Caki2 (cell line): Measurements from ENCODE around the gene ARHGAP15. TPM values are rescaled to one million over a fixed set of nuclear protein-coding genes. Genes with fewer than 3 reads are reported as not detected.

Source experiments
- DNase-seq: peaks from one replicate; pipeline ENCODE4 v3.0.0-alpha.2; 2015; ENCODE audit warnings: low read depth
- in situ Hi-C: cut with HindIII; loops from 2 replicates; pipeline ENCODE4 v1.10.0; 2016; ENCODE audit warnings: low sequenced_read_pairs, low pct_unique_long_range_greater_than_20kb, mixed read lengths
- total RNA-seq: library from RNA; depleted of rRNA; stranded (reverse); fragments of >200 nt; shearing (Covaris generic); gene quantifications from 2 replicates; pipeline ENCODE4 v1.2.3, GENCODE V29; 2014; ENCODE audit warnings: low replicate concordance

The ARHGAP15 gene
- total RNA-seq, 1 experiment from 2014 or later: not detected

DNA sequence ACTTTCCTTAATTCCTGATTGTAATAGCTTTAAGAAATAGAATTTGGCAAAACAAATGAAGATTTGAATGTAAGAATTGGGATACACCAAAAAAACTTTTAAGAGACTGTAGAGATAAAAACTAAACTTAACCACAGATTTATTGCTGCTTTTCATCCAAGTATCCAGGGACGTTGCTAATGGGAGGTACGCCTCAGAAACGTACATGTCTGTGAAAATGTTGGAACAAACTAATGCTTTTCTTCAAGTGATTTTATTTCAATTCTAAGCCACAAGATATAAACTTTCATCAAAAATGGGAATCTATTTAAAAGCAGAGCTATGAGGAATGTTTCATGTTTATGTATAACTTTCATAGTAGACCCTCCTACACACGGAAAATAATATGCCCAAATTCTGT is 66.3 kb downstream of the ARHGAP15 start:
- no peak for DNase-seq

DNA sequence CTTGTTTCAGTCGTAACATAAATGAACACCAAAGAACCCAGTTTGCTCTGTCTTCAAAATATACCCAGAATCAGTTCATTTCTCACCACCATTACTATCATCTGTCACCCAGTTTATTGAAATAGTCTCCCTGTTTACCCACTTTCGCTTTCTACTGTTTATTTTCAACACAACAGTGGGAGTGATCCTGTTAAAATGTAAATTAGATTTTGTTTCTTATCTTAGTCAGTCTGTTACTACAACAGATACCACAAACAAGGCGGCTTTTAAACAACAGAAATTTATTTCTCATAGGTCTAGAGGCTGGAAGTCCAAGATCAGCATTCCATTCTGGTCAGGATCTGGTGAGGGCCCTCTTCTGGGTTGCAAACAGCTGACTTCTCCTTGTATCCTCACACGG is 74.8 kb downstream of the ARHGAP15 start:
- in situ Hi-C loops: no loop called here
- DNase-seq: no peak

More for the DNA sequence above, 66.3 kb downstream of the ARHGAP15 start:
- in situ Hi-C loops: no loop called here

DNA sequence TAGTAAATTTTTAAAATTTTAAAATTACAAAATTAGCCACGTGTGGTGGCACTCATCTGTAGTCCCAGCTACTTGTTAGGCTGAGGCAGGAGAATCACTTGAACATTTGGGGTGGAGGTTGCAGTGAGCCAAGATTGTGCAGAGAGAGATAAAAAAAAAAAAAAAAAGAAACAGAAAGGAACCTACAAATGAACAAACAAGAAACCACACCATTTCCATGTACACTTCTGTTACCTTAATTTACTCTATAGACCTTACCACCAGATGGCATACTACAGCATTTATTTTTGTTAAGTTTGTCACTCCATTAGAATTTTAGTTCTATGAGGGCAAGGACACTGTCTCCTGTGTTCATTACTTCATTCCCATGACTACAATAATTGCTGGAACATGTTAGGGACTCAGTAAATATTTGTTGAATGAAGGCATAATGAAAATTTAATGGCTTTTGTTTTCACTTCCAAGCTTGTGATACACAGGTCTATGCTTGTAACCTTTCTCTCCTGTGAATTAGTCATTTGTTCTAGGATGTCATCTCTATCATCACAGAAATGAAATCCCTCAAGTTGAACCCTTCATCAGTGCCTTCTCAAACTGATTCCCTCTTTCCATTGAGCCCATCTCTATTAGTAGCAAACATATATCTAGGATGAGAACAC is 76.0 kb downstream of the ARHGAP15 start:
- no peak for DNase-seq
- in situ Hi-C loops: no loop called here

DNA sequence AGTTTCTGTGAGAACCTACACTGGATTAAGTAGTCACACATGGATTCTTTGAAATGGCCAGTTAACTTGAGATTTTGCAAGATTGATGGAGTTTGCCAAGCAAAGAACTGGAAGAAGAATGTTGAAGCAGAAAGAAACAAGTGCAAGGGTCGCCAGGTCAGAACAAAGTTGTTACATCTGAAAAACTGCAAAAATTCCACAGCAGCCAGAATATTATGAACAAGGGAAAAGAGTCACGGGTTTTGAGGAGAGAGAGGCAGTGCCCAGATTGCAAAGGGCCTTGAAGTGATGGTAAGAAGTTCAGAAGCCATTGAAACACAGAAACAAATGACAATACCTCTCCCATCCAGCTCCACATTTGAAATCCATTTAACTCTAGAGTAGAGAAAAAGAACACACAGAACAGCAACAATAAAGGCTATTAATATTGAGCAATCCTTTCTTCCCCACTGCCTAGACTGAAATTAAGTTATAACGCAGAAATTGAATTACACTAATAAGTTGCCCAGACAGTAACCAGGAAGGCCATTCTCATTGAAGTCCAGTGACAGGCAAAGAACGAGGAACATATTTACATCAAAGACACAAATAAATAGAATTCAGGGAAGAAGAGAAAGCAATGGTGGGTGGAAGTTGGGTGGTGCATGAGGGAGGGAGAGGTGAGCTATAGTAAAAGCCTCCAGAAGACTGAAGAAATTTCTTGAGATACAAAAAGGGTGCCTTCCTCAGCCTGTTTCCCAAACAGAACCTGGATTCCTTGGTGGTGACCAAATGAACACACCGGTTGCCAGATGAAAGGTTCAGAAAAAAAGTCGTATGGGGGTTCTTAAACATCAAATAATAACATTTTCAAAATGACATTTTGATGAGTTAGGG is 80.6 kb downstream of the ARHGAP15 start:
- DNase-seq: no peak
- in situ Hi-C loops: no loop called here

DNA sequence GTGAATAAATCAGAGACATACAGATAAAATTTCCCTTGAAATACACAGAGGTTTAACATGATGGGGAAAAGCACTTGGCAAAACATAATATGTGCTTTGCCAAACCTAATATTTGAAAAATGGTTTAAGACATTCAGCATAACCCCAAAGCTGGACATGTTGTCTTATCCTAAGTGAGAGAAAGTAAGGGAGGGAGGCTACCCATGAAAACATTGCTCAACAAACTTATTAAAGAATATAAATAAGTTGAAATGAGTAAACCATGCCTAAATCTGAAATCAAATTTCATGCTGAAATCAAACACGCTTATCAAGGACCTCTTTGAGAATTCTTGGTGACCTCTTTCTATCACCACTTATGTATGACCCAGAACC is 81.2 kb downstream of the ARHGAP15 start:
- in situ Hi-C loops: no loop called here

DNA sequence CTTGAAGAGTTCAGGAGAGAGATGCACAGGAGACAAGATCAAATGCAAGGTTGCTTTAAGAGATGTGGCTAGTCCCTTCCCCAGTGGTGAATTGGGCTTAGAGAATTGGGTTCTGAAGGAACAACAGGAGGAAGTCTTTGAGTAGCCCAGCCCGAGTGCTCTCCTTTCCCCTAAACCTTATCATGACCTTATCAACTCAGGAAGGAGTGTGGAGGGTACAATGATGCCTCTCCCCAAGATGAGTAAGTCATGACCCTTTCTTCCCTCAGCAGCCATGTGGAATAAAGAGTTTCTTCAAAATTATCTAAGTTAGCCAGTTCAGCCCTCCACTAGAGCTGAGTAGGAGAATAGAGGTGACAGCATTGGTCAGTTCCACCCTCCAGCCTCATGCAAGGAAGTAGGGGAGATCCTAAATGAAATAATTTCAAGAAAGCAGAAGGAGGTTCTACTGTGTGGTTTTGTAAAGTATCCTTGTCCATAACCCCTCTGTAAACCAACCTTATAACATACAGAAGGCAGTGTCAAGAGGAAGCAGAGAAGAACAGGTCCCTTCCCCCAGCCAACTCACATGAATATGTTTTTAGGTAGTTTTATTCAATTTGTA is 88.4 kb downstream of the ARHGAP15 start:
- DNase-seq: no peak
- in situ Hi-C loops: no loop called here

More for the DNA sequence above, 81.2 kb downstream of the ARHGAP15 start:
- DNase-seq: no peak

DNA sequence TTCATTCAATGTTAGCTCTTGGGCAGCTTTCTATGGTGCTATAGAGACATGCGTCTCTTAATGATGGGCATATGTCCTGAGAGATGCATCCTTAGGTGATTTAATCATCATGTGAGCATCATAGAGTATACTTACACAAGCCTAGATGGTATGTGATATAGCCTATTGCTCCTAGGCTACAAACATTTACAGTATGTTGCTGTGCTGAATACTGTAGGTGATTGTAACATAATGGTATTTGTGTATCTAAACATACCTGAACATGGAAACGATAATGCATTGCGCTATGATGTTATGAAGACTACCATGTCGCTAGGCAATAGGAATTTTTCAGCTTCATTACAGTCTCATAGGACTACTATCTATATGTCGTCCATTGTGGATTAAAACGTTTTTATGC is 89.4 kb downstream of the ARHGAP15 start:
- DNase-seq: no peak
- in situ Hi-C loops: no loop called here

DNA sequence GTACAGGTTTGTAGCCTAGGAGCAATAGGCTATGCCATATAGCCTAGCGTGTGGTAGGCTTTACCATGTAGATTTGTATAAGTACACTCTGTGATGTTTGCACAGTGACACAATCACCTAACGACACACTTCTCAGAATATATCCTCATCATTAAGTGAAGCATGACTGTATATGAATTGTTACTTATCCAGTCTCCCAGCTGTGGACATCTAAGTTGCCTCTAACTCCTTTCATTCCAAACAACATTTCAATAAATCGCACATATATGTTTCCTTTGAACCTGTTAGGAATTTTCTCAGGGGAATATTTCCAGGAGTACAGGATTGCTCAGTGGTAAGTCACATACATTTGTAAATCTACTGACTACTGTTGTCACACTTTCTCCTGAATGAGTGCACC is 90.0 kb downstream of the ARHGAP15 start:
- no peak for DNase-seq
- in situ Hi-C loops: no loop called here

DNA sequence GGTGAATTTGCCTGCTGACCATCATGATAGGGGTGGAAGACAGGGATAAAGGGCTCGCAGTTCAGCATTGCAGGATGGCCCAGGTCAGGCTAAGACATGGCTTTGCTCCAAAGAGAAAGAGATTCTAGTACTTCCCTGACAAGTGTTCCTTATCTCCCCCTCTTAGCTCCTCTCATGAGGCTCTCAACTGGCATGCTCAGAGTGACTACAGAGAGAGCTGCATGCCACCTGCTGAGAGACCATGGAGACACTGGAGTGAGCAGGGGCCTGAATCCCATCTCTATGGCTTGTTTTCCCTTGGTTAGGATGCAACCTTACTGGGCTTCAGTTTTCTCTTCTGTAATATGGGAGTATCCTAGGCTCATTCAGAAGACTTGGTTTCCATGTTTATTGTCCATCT is 94.3 kb downstream of the ARHGAP15 start:
- in situ Hi-C loops: no loop called here
- DNase-seq: no peak

DNA sequence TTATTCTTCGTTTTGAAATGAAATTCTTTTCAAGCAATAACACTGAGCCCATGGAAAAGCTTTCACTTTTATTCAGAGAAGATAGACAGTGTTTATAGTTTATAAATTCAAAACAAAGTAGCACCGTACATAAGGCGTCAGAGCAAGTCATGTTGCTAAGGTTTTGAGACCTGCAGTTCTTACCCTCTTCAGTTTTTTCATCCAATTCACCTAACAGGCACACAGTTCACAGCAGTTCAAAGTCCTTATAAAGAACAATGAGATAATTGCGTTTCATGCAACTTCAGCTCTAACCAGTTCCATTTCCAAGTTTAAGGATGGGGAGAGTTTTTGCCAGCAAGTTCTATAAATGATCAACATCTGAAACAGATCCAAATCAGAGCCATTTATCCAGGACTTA is 96.7 kb downstream of the ARHGAP15 start:
- in situ Hi-C loops: no loop called here
- no peak for DNase-seq

DNA sequence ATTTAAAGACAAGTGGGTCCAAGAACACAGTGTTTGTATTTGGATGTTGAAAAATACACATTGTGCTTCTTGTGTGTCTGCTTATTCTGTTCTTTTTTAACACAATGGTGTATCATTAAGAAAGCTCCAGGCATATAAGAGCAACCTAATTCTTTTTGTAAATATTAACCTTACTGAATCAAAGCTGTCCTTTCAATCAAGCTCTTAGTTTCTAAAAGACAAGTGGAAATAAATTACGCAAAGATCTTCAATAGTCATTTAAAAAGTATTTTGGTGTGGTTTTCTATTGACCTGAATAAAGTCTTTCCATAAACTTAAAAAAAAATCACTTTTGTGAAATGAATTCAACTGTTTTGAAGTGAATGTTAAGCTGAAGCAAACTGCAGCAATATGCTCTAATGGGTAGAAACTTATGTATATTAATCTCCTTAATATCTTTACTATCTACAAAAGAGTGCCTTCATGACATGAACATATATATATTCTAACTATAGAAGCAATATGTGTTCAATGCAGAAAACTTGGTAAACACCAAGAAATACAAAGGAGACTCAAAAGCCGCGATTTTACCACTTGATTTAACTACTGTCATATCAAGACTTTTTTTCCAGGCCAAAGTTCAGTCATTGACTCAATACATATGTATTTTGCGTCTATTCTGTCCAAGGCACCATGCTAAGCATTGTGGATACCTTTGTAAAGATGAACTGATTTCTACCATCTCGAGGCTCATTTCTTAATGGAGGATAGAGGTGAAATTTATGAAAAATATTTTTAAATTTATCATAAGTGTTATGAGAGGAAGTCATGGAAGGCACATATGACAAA is 97.7 kb downstream of the ARHGAP15 start:
- no peak for DNase-seq
- in situ Hi-C loops: no loop called here

DNA sequence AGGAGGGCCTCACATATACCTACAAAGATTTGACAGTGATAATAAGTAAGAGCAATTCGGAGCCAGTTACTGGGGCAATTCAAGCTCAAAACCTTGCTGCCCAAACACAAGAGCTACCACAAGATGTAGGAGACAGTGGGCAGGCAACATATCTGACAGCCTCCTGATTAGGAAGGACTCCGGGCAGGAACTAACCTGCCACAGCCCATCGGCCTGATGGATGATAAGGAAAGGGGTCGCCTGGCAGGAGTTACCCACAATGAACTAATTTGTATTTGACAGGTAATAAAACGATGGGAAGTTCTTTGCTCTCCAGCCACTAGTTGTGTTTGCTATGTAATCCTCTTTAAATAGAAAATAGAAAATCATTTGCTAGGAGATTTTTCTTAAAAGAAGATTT is 100.2 kb downstream of the ARHGAP15 start:
- in situ Hi-C loops: no loop called here
- no peak for DNase-seq

DNA sequence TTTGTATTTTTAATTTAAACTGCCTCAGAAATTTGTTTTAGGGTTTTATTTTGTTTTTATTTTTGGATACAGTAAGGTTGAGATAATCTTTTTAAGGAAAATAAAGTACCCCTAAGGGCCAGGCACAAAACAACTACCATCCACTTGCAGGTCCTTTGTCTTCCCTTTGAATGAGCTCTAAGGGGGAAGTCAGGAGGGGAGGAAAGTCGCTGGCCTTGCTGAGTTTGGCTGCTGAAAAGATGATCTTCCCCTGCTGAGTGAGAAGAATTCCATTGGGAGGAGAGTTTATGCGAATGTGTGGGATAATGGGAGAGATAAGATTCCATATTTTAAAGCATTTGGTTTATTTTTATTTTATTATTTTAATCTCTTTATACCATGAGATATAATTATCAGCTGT is 100.7 kb downstream of the ARHGAP15 start:
- in situ Hi-C loops: no loop called here
- no peak for DNase-seq

DNA sequence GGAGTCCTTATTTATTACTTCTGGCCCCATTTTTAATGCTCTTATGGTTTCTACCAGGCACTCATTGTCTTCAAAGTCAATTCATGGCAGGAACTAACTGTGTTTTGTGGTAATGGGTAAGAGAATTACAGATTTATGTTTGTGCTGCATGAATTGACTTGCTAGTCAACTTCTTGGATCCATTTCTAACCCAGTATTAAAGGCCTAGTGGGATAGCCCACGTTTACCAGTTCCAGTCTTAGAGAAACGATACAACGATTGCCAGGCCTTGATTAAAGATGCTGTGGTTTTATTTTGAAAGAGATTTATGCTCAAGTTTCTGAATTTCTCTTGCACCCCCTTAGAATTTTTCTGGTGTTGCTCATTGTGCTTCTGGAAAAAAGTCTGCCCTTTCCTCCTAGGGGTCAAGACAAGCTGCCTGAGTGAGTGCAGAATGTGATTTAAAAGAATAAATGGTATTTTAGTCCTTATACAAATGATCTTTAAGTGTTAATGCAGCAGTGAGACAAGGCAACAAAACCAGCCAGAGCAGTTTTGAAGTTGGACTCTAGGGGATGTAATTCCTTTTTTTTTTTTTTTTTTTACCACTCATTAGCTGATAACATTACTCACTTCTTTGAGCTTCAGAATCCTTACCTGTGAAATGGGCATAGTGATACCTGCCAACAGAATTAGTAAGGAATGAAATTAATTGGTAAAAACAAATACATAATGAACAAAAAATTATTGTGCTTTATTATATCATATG is 101.5 kb downstream of the ARHGAP15 start:
- DNase-seq: peak; percentile 10
- in situ Hi-C loops: no loop called here

DNA sequence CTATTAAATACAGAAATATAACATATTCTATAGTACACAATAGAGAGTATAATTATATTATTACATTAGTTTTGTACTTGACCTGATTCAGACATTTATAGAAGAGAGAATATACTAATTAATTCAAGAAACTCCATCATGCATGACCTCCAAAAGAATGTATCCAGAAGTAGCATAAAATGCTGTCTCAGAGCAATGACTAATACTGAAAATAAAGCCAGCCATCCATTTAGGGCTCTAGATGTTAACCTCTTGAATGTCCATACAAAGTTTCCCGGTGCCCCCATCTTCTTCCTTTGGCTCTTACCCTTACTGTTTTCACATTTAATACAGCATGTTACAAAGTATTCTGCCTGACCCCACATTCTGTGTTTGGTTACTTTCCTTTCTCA is 102.0 kb downstream of the ARHGAP15 start:
- peak; percentile 51 for DNase-seq
- in situ Hi-C loops: no loop called here

DNA sequence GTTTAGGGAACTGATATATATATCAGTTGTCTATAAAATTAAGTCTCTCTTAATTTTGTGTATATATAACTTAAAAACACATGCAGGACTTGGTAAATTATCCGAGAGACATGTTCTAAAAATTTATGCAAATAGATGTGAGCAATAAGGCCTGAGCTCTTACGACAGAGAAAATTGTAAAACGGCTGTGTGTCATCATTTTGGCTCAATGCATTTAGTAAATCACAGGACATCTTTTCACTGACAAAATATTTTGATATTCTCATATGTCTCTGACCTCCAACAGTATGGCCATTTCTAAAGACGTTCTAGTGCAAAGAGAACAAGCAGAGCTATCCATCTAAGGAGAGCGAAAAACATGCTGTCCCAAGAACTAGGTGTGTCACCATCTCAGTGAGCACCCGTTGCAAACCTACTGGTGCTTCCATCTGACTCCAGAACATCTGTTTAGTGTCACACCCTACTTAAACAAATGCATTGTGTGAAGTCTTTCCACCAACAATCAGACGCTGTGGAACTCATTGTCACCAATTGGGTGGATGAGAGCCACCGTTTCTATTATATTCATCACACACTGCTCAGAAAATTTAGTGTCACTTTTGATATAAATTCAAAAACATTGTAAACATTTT is 108.0 kb downstream of the ARHGAP15 start:
- DNase-seq: no peak
- in situ Hi-C loops: no loop called here

DNA sequence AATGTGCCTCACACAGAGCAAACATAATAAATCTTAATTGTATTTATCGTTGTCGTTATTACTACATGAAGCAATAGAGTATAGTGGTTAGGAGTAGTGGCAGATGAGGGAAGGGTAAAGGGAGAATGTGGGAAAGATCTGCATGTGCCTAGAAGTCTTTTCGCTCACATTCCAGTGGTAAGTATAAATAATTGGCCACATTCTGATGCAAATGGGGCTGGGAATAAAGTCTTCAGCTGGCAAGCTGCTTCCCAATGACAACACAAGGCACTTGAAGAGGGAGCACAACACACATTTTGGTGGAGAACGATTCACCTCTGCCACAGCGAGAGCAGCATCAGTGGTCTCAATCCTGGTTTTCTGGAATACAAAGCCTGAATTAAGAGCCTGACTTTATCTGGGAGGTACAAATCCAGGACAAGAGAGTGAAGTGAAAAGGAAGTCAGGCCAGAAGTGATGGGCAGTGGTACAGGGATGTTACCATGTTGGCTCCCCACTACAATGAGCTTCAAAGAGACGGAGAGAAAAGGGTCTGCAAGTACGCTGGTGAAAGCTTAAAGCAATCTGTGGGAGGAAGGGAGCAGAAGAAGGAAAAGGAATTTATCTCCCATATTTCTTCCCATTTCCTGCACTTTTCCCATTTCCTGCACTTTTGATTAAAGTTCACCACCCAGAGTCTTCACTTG is 112.3 kb downstream of the ARHGAP15 start:
- in situ Hi-C loops: no loop called here
- no peak for DNase-seq
